Psoas muscle (tissue), 8 donors: Measurements from ENCODE around the gene CLIC4. TPM values are rescaled to one million over a fixed set of nuclear protein-coding genes. Genes with fewer than 3 reads are reported as not detected.
A peak's percentile ranks its signal among the peaks of the same experiment; 100 is the strongest.
"Not testable (repeated sequence)": the region's sequence is repeated elsewhere in the genome, so short reads cannot be mapped to it uniquely, and the experiment has no call there.

Source experiments
- ATAC-seq, 4 donors: fragments of 200-7000 bp; cut with Tn5 transposase; one replicate each; pipeline ENCODE4 v1.9.1; 2020; ENCODE audit warnings: moderate library complexity in 3 of 4, mild to moderate bottlenecking in 2 of 4
- DNase-seq, 2 donors: peaks; one replicate each; pipeline ENCODE4 v3.0.0-alpha.2; 2020
- H3K27ac ChIP-seq: fragments of 200-600 bp; one replicate; pipeline ENCODE4 v1.8.0; 2022
- H3K27me3 ChIP-seq, 3 donors: fragments of 200-600 bp in 1 of 3; one replicate each; pipeline versions ENCODE4 v1.6.1 to v1.8.0; 2013 to 2022; ENCODE audit warnings: low read length in 2 of 3, mild to moderate bottlenecking in 2 of 3, moderate library complexity in 1 of 3; ENCODE audit not compliant: insufficient read depth in 3 of 3
- H3K36me3 ChIP-seq, 2 donors: fragments of 200-600 bp in 1 of 2; one replicate each; pipeline versions ENCODE4 v1.6.1 to v1.8.0; 2013 to 2022; ENCODE audit warnings: low read depth in 1 of 2, mild to moderate bottlenecking in 1 of 2, moderate library complexity in 1 of 2; ENCODE audit not compliant: insufficient read depth in 1 of 2
- H3K4me1 ChIP-seq: fragments of 200-600 bp; one replicate; pipeline ENCODE4 v1.8.0; 2022
- H3K4me3 ChIP-seq: fragments of 200-600 bp; one replicate; pipeline ENCODE4 v1.8.0; 2022; ENCODE audit warnings: mild to moderate bottlenecking
- H3K9me3 ChIP-seq: fragments of 200-600 bp; one replicate; pipeline ENCODE4 v1.8.0; 2022
- WGBS, 3 donors: extraction: QIAGEN DNeasy Blood & Tissue Kit; methylation state at CpG; one replicate each; pipeline versions ENCODE4 v1.1.6 to v1.1.7; 2013; 5-methylcytosine and 5-hydroxymethylcytosine counted together
- intact Hi-C, 2 donors: fragments of 100-400 bp; cut with DNase I; formaldehyde crosslinking; loops; one replicate each; pipeline versions ENCODE4 v1.11.0 to v1.14.2; 2022
- polyA plus RNA-seq, 3 donors: library from polyadenylated mRNA; stranded (reverse); fragments of 200-250 nt; gene quantifications; one replicate each; pipeline ENCODE4 v1.2.3, GENCODE V29; 2013
- total RNA-seq, 4 donors: library from RNA; stranded (reverse); fragmentation: NEBNext Ultra II Directional in 2 of 4; extraction: Animal tissue kit (Norgen Biotek cat#: 25700) in 2 of 4; gene quantifications; one replicate each; pipeline versions ENCODE4 v1.2.1 to v1.2.4, GENCODE V29; 2021 to 2023
- TF ChIP-seq, protein P1 (sequence below): fragments of 200-600 bp; IDR thresholded peaks from one replicate; pipeline ENCODE4 v1.8.0; 2022; ENCODE audit warnings: antibody characterized with exemption
- donor health status: healthy with polysubstance abuse.
- donor health status: DM: no; HTN: no; CAD: no; lungs with moderate emphysema.
- donor health status: Bipolar disorder and iron deficiency.
- donor health status: healthy.
- donor health status: DM: yes; HTN: yes; CAD: no.
- donor health status: DM: no; HTN: no; CAD: no.
- donor health status: DM: no; HTN: no; CAD: no.
- donor health status: DM: yes; HTN: yes; CAD: no.

The CLIC4 gene
- total and polyA plus RNA-seq, 7 donors = 22.1 to 67.3 (median 44.8) TPM

DNA sequence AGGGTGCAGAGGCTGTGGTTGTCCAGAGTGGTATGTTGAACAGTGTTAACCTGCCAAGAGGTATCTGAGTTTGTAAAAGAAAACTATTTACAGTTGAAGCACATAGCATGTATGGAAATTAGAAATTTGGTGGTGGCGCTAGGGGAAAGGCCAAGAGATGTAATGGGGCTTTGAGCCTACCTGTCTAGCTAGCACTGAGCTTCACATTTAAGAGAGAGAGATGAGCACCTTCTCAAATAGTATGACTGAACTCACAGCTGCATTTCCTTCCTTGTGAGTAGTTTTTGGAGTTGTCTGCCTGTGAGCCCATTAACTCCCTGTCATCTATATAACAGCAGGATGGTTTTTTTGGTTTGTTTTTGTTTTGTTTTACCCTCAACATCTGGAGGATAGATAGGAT lies 4.0 kb downstream of the CLIC4 start:
- Histone ChIP-seq H3K9me3 (no peaks in the 10 kb centered on the region), H3K27me3 (no peaks in the 10 kb centered on the region), H3K27ac (no peak overlapping the region), H3K36me3 (no peaks in the 10 kb centered on the region), H3K4me1 (no peaks in the 10 kb centered on the region), H3K4me3 (peak overlapping the region; percentile 82)
- intact Hi-C loops = loop anchor here in 1 of 2 donors (5.0 kb wide), 2 partner anchors 47 to 78 kb away; no protein-coding TSS in a partner anchor
- 93 to 100% (median 93%) methylated on average over 1 of the region's 1 CpG for WGBS, 3 donors
- DNase-seq = no peak
- TF ChIP-seq, protein P1, sequence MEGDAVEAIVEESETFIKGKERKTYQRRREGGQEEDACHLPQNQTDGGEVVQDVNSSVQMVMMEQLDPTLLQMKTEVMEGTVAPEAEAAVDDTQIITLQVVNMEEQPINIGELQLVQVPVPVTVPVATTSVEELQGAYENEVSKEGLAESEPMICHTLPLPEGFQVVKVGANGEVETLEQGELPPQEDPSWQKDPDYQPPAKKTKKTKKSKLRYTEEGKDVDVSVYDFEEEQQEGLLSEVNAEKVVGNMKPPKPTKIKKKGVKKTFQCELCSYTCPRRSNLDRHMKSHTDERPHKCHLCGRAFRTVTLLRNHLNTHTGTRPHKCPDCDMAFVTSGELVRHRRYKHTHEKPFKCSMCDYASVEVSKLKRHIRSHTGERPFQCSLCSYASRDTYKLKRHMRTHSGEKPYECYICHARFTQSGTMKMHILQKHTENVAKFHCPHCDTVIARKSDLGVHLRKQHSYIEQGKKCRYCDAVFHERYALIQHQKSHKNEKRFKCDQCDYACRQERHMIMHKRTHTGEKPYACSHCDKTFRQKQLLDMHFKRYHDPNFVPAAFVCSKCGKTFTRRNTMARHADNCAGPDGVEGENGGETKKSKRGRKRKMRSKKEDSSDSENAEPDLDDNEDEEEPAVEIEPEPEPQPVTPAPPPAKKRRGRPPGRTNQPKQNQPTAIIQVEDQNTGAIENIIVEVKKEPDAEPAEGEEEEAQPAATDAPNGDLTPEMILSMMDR = no peak
- no peak for ATAC-seq

DNA sequence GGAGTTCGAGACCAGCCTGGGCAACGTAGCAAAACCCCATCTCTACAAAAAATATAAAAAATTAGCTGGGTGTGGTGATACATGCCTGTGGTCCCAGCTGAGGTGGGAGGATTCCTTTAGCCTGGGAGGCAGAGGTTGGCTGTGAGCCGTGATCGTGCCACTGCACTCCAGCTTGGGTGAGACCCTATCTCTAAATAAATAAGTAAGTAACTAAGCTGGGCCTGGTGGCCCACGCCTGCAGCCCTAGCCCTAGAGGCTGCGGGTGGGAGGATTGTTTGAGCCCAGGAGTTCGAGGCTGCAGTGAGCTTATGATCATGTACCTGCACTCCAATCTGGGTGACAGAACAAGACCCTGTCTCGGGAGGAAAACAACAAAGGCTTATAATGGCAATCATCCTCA lies 4.6 kb downstream of the CLIC4 start:
- WGBS, 3 donors = 89 to 92% (median 90%) methylated on average over 8 of the region's 8 CpGs
- Histone ChIP-seq H3K4me3 (no peak overlapping the region), H3K27ac (no peak overlapping the region), H3K27me3 (no peaks in the 10 kb centered on the region), H3K4me1 (no peaks in the 10 kb centered on the region), H3K36me3 (no peaks in the 10 kb centered on the region), H3K9me3 (no peaks in the 10 kb centered on the region)
- DNase-seq (no peak), ATAC-seq (no peak)
- intact Hi-C loops = loop anchor here (5.0 to 10.0 kb wide), 3 partner anchors 48 to 77 kb away; no protein-coding TSS in a partner anchor
- TF ChIP-seq, protein P1 = no peak

DNA sequence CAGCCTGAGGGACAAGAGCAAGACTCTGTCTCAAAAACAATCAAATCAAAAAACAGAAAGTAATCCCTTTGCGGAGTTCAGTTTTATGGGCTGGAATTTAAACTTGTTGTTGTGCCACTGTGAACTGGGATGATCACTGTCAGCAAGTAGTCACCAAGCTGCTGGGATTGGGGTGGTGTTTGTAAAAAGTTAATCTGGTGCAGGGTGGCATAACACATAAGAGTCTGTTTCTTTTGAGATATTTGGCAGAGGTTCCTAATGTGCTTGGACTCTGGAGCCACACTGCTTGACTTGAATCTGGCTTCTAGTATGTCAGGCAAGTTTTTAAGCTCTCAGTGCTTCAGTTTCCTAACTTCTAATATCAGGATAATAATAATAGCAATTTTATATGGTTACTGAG lies 6.6 kb downstream of the CLIC4 start:
- no peaks in the 10 kb centered on the region for H3K9me3 ChIP-seq
- H3K4me1 ChIP-seq = no peaks in the 10 kb centered on the region
- H3K4me3 ChIP-seq = no peak overlapping the region
- WGBS, 3 donors = 47 to 79% (median 53%) methylated on average over 1 of the region's 1 CpG
- DNase-seq (no peak), ATAC-seq (no peak)
- intact Hi-C loops = loop anchor here in 1 of 2 donors (10.0 kb wide), 1 partner anchor 73 kb away; no protein-coding TSS in a partner anchor
- TF ChIP-seq, protein P1 = no peak
- H3K27me3 ChIP-seq = no peaks in the 10 kb centered on the region
- no peak overlapping the region for H3K27ac ChIP-seq
- no peaks in the 10 kb centered on the region for H3K36me3 ChIP-seq

DNA sequence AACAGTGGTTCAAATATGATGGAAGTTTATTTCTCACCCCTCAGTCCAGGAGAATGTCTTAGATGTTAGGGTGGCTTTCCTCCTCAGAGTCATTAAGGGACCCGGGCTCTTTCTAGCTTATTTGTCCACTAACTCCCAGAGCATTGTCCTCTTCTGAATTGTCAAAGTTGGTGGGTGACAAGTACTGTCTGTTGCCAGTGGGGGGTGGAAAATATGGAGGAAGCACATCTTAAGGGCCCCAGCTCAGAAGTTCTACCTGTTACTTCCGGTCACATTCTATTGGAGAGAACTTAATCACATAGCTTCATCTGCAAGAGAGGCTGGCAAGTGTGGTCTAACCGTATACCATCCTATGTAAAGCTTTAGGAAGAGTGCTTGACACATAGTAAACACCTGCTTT lies 7.1 kb downstream of the CLIC4 start:
- ATAC-seq (no peak), DNase-seq (no peak)
- 56 to 67% (median 66%) methylated on average over 3 of the region's 3 CpGs for WGBS, 3 donors
- TF ChIP-seq, protein P1 = no peak
- Histone ChIP-seq H3K27ac (no peak overlapping the region), H3K4me1 (no peaks in the 10 kb centered on the region), H3K27me3 (no peaks in the 10 kb centered on the region), H3K9me3 (no peaks in the 10 kb centered on the region), H3K36me3 (no peaks in the 10 kb centered on the region), H3K4me3 (no peak overlapping the region)
- intact Hi-C loops = loop anchor here in 1 of 2 donors (10.0 kb wide), 1 partner anchor 72 kb away; no protein-coding TSS in a partner anchor

DNA sequence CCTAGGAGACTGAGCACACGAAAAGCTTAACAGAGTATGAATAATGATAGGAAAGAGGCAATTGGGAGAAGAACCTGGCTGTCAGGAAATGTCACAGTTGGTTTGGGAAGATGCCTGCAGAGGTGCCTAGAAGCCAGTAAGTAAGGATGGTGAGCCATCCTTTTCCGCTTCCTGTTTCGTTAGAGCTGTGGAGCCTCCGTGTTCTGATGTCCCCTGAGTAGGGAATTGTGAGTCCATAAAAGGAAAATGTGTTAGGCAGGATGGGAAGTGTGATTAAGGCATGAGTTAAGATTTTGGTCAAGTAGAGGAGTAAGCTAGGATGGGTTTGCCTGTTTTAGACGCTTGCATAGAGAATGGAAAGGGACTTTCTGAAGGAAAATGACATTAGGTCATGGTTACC lies 9.0 kb downstream of the CLIC4 start:
- no peaks in the 10 kb centered on the region for H3K36me3 ChIP-seq

DNA sequence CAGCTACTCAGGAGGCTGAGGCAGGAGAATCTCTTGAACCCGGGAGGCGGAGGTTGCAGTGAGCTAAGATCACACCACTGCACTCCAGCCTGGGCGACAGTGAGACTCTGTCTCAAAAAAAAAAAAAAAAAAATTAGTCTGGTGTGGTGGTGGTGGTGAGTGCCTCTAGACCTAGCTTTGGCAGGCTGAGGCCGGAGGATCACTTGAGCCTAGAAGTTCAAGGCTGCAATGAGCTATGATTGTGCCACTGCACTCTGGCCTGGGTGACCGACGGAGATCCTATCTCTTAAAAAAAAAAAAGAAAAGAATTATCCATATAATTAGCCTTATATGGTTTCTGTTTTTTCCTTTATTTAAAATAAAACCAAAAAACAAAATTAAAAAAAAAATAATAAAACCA lies 10.1 kb downstream of the CLIC4 start:
- ATAC-seq, H3K9me3 ChIP-seq, H3K27ac ChIP-seq, H3K4me3 ChIP-seq, H3K27me3 ChIP-seq, H3K4me1 ChIP-seq, H3K36me3 ChIP-seq, DNase-seq: not testable (repeated sequence)
- 92 to 99% (median 97%) methylated on average over 5 to 6 of the region's 6 CpGs for WGBS, 3 donors
- intact Hi-C loops = loop anchor here in 1 of 2 donors (10.0 kb wide), 1 partner anchor 69 kb away; no protein-coding TSS in a partner anchor

More for the DNA sequence above, 9.0 kb downstream of the CLIC4 start:
- Histone ChIP-seq H3K9me3 (no peaks in the 10 kb centered on the region), H3K27ac (peak overlapping the region; percentile 51), H3K4me3 (no peak overlapping the region), H3K4me1 (no peaks in the 10 kb centered on the region), H3K27me3 (no peaks in the 10 kb centered on the region)
- WGBS, 3 donors = 64 to 70% (median 65%) methylated on average over 5 of the region's 5 CpGs
- TF ChIP-seq, protein P1 = no peak
- intact Hi-C loops = loop anchor here in 1 of 2 donors (10.0 kb wide), 1 partner anchor 71 kb away; no protein-coding TSS in a partner anchor
- DNase-seq = no peak
- ATAC-seq = peak in 1 of 4 donors; percentile 48
